H1 (cell line): Measurements from ENCODE around the gene VTI1B. TPM values are rescaled to one million over a fixed set of nuclear protein-coding genes. Genes with fewer than 3 reads are reported as not detected.
A peak's percentile ranks its signal among the peaks of the same experiment; 100 is the strongest.

Experiments
- CTCF ChIA-PET: fragments of 300-600 bp; sonication (Branson Sonifier 250); formaldehyde crosslinking; loops from one replicate; lab custom pipeline; 2021; ENCODE audit not compliant: partially characterized antibody; lab: Charles Lee
- POLR2A ChIA-PET: fragments of 300-600 bp; sonication (Branson Sonifier 250); formaldehyde crosslinking; loops from one replicate; lab custom pipeline; 2021; ENCODE audit warnings: inconsistent platforms; ENCODE audit not compliant: partially characterized antibody; lab: Charles Lee
- DNase-seq, 2 experiments: peaks; one replicate each; pipeline versions ENCODE4 v3.0.0 to v3.0.0-alpha.2; 2010 to 2022; ENCODE audit warnings: low spot score in 2 of 2, low read depth in 1 of 2, mixed read lengths in 1 of 2
- FAIRE-seq: peaks from 2 replicates; lab custom pipeline; 2011; peaks lifted over from hg19 to GRCh38; lab: Jason Lieb, UNC
- H2AFZ ChIP-seq: 2 replicates; pipeline ENCODE4 v1.8.1; 2012; ENCODE audit warnings: low read length, inconsistent platforms
- H2AK5ac ChIP-seq: 2 replicates; pipeline ENCODE4 v1.6.1; 2013; ENCODE audit warnings: low read depth, low read length
- H2BK120ac ChIP-seq: replicated peaks from 2 replicates; pipeline ENCODE3; 2013; ENCODE audit warnings: low read depth, low read length, inconsistent platforms
- H2BK12ac ChIP-seq: 2 replicates; pipeline ENCODE4 v1.6.1; 2013; ENCODE audit warnings: low read depth, low read length
- H2BK15ac ChIP-seq: 2 replicates; pipeline ENCODE4 v1.6.1; 2013; ENCODE audit warnings: low read length
- H2BK20ac ChIP-seq: 2 replicates; pipeline ENCODE4 v1.6.1; 2013; ENCODE audit warnings: low read length
- H2BK5ac ChIP-seq: 2 replicates; pipeline ENCODE4 v1.6.1; 2013; ENCODE audit warnings: low read depth, low read length
- H3K14ac ChIP-seq: 2 replicates; pipeline ENCODE4 v1.6.1; 2013; ENCODE audit warnings: inconsistent platforms; ENCODE audit not compliant: insufficient read length
- H3K18ac ChIP-seq: 2 replicates; pipeline ENCODE4 v1.6.1; 2013; ENCODE audit warnings: low read length; ENCODE audit errors: extremely low read depth
- H3K23ac ChIP-seq: 2 replicates; pipeline ENCODE4 v1.6.1; 2013; ENCODE audit warnings: inconsistent platforms; ENCODE audit not compliant: insufficient read length
- H3K23me2 ChIP-seq: 2 replicates; pipeline ENCODE4 v1.6.1; 2013; ENCODE audit warnings: low read depth, low read length
- H3K27ac ChIP-seq: 2 replicates; pipeline ENCODE4 v1.6.1; 2011; ENCODE audit warnings: low read depth, low read length, inconsistent platforms
- H3K27me3 ChIP-seq, 4 experiments: replicated peaks in 1 of 4; 1 replicate in 1 of 4; 2 replicates in 3 of 4; pipeline versions ENCODE4 v1.6.1 to v1.8.1; 2011 to 2013; ENCODE audit warnings: low read length in 3 of 4, mild to moderate bottlenecking in 3 of 4, inconsistent platforms in 2 of 4, mixed read lengths in 2 of 4, moderate library complexity in 1 of 4; ENCODE audit not compliant: control insufficient read depth in 3 of 4, insufficient read depth in 3 of 4; ENCODE audit errors: extremely low read depth in 1 of 4
- H3K36me3 ChIP-seq, 4 experiments: 2 replicates each; pipeline versions ENCODE4 v1.6.1 to v1.8.1; 2011 to 2013; ENCODE audit warnings: mild to moderate bottlenecking in 4 of 4, low read length in 3 of 4, moderate library complexity in 2 of 4, control low read depth in 1 of 4, inconsistent platforms in 1 of 4; ENCODE audit not compliant: insufficient read depth in 4 of 4, control insufficient read depth in 2 of 4
- H3K4ac ChIP-seq: replicated peaks from 2 replicates; pipeline ENCODE3; 2013; ENCODE audit warnings: low read length, low read depth, mixed read lengths, inconsistent platforms; ENCODE audit not compliant: insufficient read length
- H3K4me1 ChIP-seq, 4 experiments: replicated peaks in 1 of 4; 1 replicate in 1 of 4; 2 replicates in 3 of 4; pipeline versions ENCODE4 v1.6.1 to v1.8.1; 2011 to 2013; ENCODE audit warnings: low read length in 3 of 4, inconsistent platforms in 2 of 4, mixed read lengths in 1 of 4; ENCODE audit not compliant: insufficient read depth in 4 of 4, control insufficient read depth in 3 of 4
- H3K4me2 ChIP-seq, 2 experiments: 2 replicates each; pipeline versions ENCODE4 v1.6.1 to v1.8.1; 2011 to 2013; ENCODE audit warnings: low read depth in 2 of 2, low read length in 2 of 2, control low read depth in 1 of 2, inconsistent platforms in 1 of 2, mild to moderate bottlenecking in 1 of 2; ENCODE audit not compliant: insufficient read depth in 1 of 2
- H3K4me3 ChIP-seq, 4 experiments: fragments of 200-600, 300-600 bp in 1 of 4; sonication (generic), shearing (Covaris generic), sonication (Bioruptor Twin) in 1 of 4; 2 replicates each; pipeline versions ENCODE4 v1.5.1 to v1.8.1; 2011 to 2016; ENCODE audit warnings: low read length in 4 of 4, low read depth in 3 of 4, control low read depth in 2 of 4, inconsistent platforms in 2 of 4, mild to moderate bottlenecking in 2 of 4, mixed read lengths in 1 of 4, moderate library complexity in 1 of 4; ENCODE audit not compliant: insufficient read depth in 2 of 4; ENCODE audit errors: extremely low read depth in 1 of 4
- H3K56ac ChIP-seq: replicated peaks from 2 replicates; pipeline ENCODE3; 2013; ENCODE audit warnings: low read depth, mild to moderate bottlenecking, mixed read lengths, low read length, inconsistent platforms; ENCODE audit not compliant: insufficient read length
- H3K79me1 ChIP-seq: 2 replicates; pipeline ENCODE4 v1.6.1; 2013; ENCODE audit warnings: low read depth, low read length, control low read depth
- H3K79me2 ChIP-seq, 2 experiments: 2 replicates each; pipeline versions ENCODE4 v1.6.1 to v1.8.1; 2012 to 2013; ENCODE audit warnings: low read length in 2 of 2, mild to moderate bottlenecking in 2 of 2, inconsistent platforms in 1 of 2; ENCODE audit not compliant: insufficient read depth in 2 of 2, control insufficient read depth in 1 of 2
- H3K9ac ChIP-seq, 4 experiments: replicated peaks in 1 of 4; 1 replicate in 1 of 4; 2 replicates in 3 of 4; pipeline versions ENCODE4 v1.6.1 to v1.8.1; 2011 to 2013; ENCODE audit warnings: low read depth in 3 of 4, low read length in 3 of 4, control low read depth in 2 of 4, mild to moderate bottlenecking in 2 of 4, moderate library complexity in 2 of 4, inconsistent platforms in 1 of 4; ENCODE audit errors: extremely low read depth in 1 of 4
- H3K9me3 ChIP-seq, 2 experiments: 2 replicates each; pipeline versions ENCODE4 v1.6.1 to v1.8.1; 2012 to 2013; ENCODE audit warnings: mild to moderate bottlenecking in 2 of 2, moderate library complexity in 2 of 2, control low read depth in 1 of 2, inconsistent platforms in 1 of 2, low read depth in 1 of 2, low read length in 1 of 2, mixed read lengths in 1 of 2; ENCODE audit not compliant: insufficient read depth in 2 of 2
- H4K20me1 ChIP-seq, 2 experiments: replicated peaks in 1 of 2; 2 replicates each; pipeline versions ENCODE3 to v1.8.1; 2011 to 2013; ENCODE audit warnings: inconsistent platforms in 2 of 2, low read length in 2 of 2, mild to moderate bottlenecking in 1 of 2; ENCODE audit not compliant: insufficient read depth in 2 of 2, control insufficient read depth in 1 of 2
- H4K5ac ChIP-seq: 2 replicates; pipeline ENCODE4 v1.6.1; 2013; ENCODE audit warnings: low read length, low read depth, mixed read lengths, inconsistent platforms; ENCODE audit not compliant: insufficient read length
- H4K8ac ChIP-seq: 2 replicates; pipeline ENCODE4 v1.8.0; 2013; ENCODE audit warnings: mild to moderate bottlenecking, moderate library complexity, low read length, inconsistent platforms; ENCODE audit not compliant: insufficient read depth; ENCODE audit errors: extremely low read depth
- H4K91ac ChIP-seq: replicated peaks from 2 replicates; pipeline ENCODE3; 2013; ENCODE audit warnings: low read length, mixed read lengths, inconsistent platforms; ENCODE audit not compliant: insufficient read length
- ATF2 ChIP-seq: IDR thresholded peaks from 2 replicates; pipeline ENCODE4 v1.6.1; 2012; ENCODE audit warnings: low read length, inconsistent platforms
- BRCA1 ChIP-seq: IDR thresholded peaks from 2 replicates; pipeline ENCODE4 v1.6.1; 2012; ENCODE audit warnings: low read depth, low read length, improper control_type of control experiment
- E2F6 ChIP-seq: IDR thresholded peaks from 2 replicates; pipeline ENCODE4 v1.6.1; 2012; ENCODE audit warnings: inconsistent platforms
- MAFK ChIP-seq: IDR thresholded peaks from 2 replicates; pipeline ENCODE4 v1.6.1; 2012; ENCODE audit warnings: low read depth, mild to moderate bottlenecking, improper control_type of control experiment, low read length
- RNF2 ChIP-seq: fragments of 200-900, 300-1000 bp; sonication (generic); IDR thresholded peaks from 2 replicates; pipeline ENCODE4 v1.7.1; 2016; ENCODE audit warnings: borderline replicate concordance, low read depth, mild to moderate bottlenecking, antibody characterized with exemption, low read length; ENCODE audit not compliant: poor library complexity, severe bottlenecking; ENCODE audit errors: missing control alignments
- SUZ12 ChIP-seq: fragments of 200-600 bp; sonication (generic); IDR thresholded peaks from 2 replicates; pipeline ENCODE4 v1.6.1; 2012; ENCODE audit warnings: mild to moderate bottlenecking, inconsistent platforms, low read length, moderate library complexity, mixed read lengths
- WGBS, 2 experiments: shearing (Covaris generic) in 1 of 2; methylation state at CpG; one replicate each; pipeline versions ENCODE4 v1.1.6 to v1.1.7; 2013 to 2015; ENCODE audit warnings: low lambda C conversion rate in 2 of 2, mixed read lengths in 2 of 2, inconsistent platforms in 1 of 2, low coverage in 1 of 2, missing lambda C conversion rate in 1 of 2; ENCODE audit not compliant: insufficient replicate concordance in 2 of 2, insufficient coverage in 1 of 2, insufficient read length in 1 of 2; ENCODE audit errors: extremely low coverage in 1 of 2, missing lambda C conversion rate in 1 of 2; 5-methylcytosine and 5-hydroxymethylcytosine counted together
- polyA plus RNA-seq, 7 experiments: library from polyadenylated mRNA; depleted of rRNA in 3 of 7; stranded (reverse) in 5 of 7; unstranded in 2 of 7; fragments of >200 nt in 5 of 7; fragments of 200-250 nt in 2 of 7; gene quantifications; 1 replicate in 5 of 7; 2 replicates in 1 of 7; 4 replicates in 1 of 7; pipeline versions ENCODE4 v1.2.1 to v1.2.3, GENCODE V29; 2011 to 2013; ENCODE audit warnings: missing spikeins in 2 of 7, mixed read lengths in 2 of 7
- total RNA-seq: library from RNA; stranded (reverse); fragmentation: NEBNext Ultra II Directional; extraction: Animal tissue kit (Norgen Biotek cat#: 25700); gene quantifications from 2 replicates; pipeline ENCODE4 v1.2.1, GENCODE V29; 2021
- TF ChIP-seq, protein P1 (sequence below): IDR thresholded peaks from 2 replicates; pipeline ENCODE4 v1.6.1; 2011; ENCODE audit warnings: low read depth, mild to moderate bottlenecking, low read length; ENCODE audit not compliant: insufficient read depth

The VTI1B gene
- total and polyA plus RNA-seq, 2 of the 8 experiments (the other 6 are each of a cell fraction or from before 2014, with no cell fraction given) = 28.1 to 98.7 TPM

- H2BK15ac ChIP-seq = no peak within 1 kb of the TSS
- H2AK5ac ChIP-seq = no peak within 1 kb of the TSS
- H3K27me3 ChIP-seq = peaks cover 4 to 41% (median 22%) of the 10 kb centered on the region in 4 experiments
- no peaks in the 10 kb centered on the region; a peak in 1 of 7 replicates for H3K4me1 ChIP-seq
- no peak within 1 kb of the TSS for H4K91ac ChIP-seq
- ChIA-PET CTCF (interaction anchor here (0.6 to 3.3 kb wide), 37 partner anchors 9 to 189 kb away, joined by 3 to 21 read pairs (median 4); partner anchors contain the start of genes ARG2 and RDH12), POLR2A (interaction anchor here (0.6 to 2.8 kb wide), 11 partner anchors 10 to 157 kb away, joined by 3 to 13 read pairs (median 4); partner anchors contain the start of genes ARG2 and VTI1B)
- H2BK12ac ChIP-seq = no peak within 1 kb of the TSS
- no peaks in the 10 kb centered on the region for H3K79me2 ChIP-seq
- no peaks in the 10 kb centered on the region; a peak in 1 of 4 replicates for H3K9me3 ChIP-seq
- H3K23ac ChIP-seq = no peak within 1 kb of the TSS
- no peak within 1 kb of the TSS for H2BK120ac ChIP-seq
- H3K79me1 ChIP-seq = no peaks in the 10 kb centered on the region
- WGBS, 2 experiments = 6% methylated on average over 73 of the region's 77 CpGs; no CpG with 5 or more reads in 1 of the 2 experiments
- H3K56ac ChIP-seq = no peak within 1 kb of the TSS
- H3K4me2 ChIP-seq = peak within 1 kb of the TSS; percentile 84 to 89
- H4K8ac ChIP-seq = peak within 1 kb of the TSS; percentile 93; the same call in 1 of the 2 replicates
- H2AFZ ChIP-seq = peak within 1 kb of the TSS; percentile 99
- H3K18ac ChIP-seq = peak within 1 kb of the TSS; percentile 60; the same call in 1 of the 2 replicates
- no peak within 1 kb of the TSS for H4K5ac ChIP-seq
- no peaks in the 10 kb centered on the region for H3K36me3 ChIP-seq
- peak; percentile 46 to 95 for DNase-seq
- no peak within 1 kb of the TSS for H3K4ac ChIP-seq
- H3K27ac ChIP-seq = no peak within 1 kb of the TSS
- H3K4me3 ChIP-seq = peak within 1 kb of the TSS; percentile 60 to 79 (median 70)
- H3K14ac ChIP-seq = no peak within 1 kb of the TSS
- no peak within 1 kb of the TSS for H2BK5ac ChIP-seq
- FAIRE-seq = no peak
- H2BK20ac ChIP-seq = no peak within 1 kb of the TSS
- H4K20me1 ChIP-seq = no peaks in the 10 kb centered on the region
- H3K23me2 ChIP-seq = peaks cover 2% of the 10 kb centered on the region; the same call in 1 of the 2 replicates
- H3K9ac ChIP-seq = peak within 1 kb of the TSS in 3 of 4 experiments; percentile 2 to 50 (median 46); a peak in 2 of 7 replicates
- TF ChIP-seq, protein P1, sequence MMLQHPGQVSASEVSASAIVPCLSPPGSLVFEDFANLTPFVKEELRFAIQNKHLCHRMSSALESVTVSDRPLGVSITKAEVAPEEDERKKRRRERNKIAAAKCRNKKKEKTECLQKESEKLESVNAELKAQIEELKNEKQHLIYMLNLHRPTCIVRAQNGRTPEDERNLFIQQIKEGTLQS = no peak
- TF ChIP-seq BRCA1 = no peak
- TF ChIP-seq ATF2 = no peak
- TF ChIP-seq E2F6 = no peak
- no peak for TF ChIP-seq RNF2
- TF ChIP-seq SUZ12 = no peak
- TF ChIP-seq MAFK = no peak
Observed at GRCh38 chr14:67599698-67600561, 74.5 kb downstream of the VTI1B start, which contains the start of gene PIGH. Gene PIGH (minus strand): TSS chr14:67600268. CDS start chr14:67600203, 65 bp downstream.
